Spleen (tissue), 7 donors: ENCODE measurements around the gene MUTYH.

ENCODE experiments used
- POLR2AphosphoS5 ChIP-seq, 3 donors: sonication (generic); formaldehyde crosslinking; IDR thresholded peaks; one replicate each; pipeline ENCODE4 v1.5.1; 2017; ENCODE audit warnings: antibody characterized with exemption in 3 of 3
- TF ChIP-seq, protein P1 (sequence below), 11 experiments: fragments of 200-600 bp in 7 of 11; fragments of 450-650 bp in 4 of 11; sonication (generic) in 4 of 11; IDR thresholded peaks in 8 of 11; conservative IDR thresholded peaks in 3 of 11; 1 replicate in 7 of 11; 2 replicates in 4 of 11; pipeline versions ENCODE4 v1.4.0 to v1.8.0; 2016 to 2021; ENCODE audit warnings: antibody characterized with exemption in 11 of 11, inconsistent platforms in 4 of 11, mild to moderate bottlenecking in 1 of 11
- donor health status: DM: no; HTN: no; CAD: no; lungs with moderate emphysema.
- donor health status: DM: no; HTN: no; CAD: no.
- donor health status: DM: no; HTN: no; CAD: no.

DNA sequence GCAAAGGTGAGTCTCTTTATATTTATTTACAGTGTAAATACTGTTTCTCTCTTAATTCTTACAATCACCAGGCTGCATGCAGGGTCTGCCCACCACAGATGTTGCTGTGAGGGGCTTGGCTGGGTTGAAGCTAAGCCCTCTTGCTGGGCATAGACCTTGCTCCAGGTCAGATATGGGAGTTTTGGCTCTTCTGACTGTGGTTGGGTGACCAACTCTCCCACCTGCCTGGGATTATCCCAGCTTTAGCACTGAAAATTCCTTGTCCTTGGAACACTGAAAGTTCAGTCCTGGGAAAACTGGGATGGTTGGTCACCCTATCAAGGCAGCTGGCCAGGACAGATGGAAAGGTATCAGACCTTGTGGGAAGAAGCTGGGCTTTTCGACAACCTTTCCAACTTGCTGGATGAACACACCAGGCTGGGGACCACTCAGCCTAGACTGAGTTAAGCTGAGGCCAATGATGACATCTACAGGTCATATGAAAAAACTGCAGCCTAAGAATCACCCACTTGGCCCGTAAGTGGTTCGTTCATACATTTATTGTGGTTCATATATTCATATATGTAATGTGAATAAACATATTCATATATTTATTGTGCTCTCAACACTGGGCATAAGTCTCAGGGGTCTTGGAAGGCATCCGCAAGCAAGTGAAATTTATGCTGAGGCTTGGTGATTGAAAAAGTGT is 40.1 kb downstream of the MUTYH start:
- TF ChIP-seq, protein P1, sequence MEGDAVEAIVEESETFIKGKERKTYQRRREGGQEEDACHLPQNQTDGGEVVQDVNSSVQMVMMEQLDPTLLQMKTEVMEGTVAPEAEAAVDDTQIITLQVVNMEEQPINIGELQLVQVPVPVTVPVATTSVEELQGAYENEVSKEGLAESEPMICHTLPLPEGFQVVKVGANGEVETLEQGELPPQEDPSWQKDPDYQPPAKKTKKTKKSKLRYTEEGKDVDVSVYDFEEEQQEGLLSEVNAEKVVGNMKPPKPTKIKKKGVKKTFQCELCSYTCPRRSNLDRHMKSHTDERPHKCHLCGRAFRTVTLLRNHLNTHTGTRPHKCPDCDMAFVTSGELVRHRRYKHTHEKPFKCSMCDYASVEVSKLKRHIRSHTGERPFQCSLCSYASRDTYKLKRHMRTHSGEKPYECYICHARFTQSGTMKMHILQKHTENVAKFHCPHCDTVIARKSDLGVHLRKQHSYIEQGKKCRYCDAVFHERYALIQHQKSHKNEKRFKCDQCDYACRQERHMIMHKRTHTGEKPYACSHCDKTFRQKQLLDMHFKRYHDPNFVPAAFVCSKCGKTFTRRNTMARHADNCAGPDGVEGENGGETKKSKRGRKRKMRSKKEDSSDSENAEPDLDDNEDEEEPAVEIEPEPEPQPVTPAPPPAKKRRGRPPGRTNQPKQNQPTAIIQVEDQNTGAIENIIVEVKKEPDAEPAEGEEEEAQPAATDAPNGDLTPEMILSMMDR (IDR thresholded peaks at IDR 0.05 in 8 of 11, conservative IDR thresholded peaks at IDR 0.05 in 3 of 11): peak; percentile 55 to 81 (median 74)
- no peak for TF ChIP-seq POLR2AphosphoS5 (IDR thresholded peaks at IDR 0.05)
